ENCODE results near the gene RUNX2. TPM values are rescaled to one million over a fixed set of nuclear protein-coding genes. Genes with fewer than 3 reads are reported as not detected.

Gene RUNX2
- total and polyA plus RNA-seq, 2 donors (not counting 1 experiment from before 2014, with no cell fraction given), result 1.3 to 2.4 TPM

- no peak overlapping the region for H3K27ac Mint-ChIP-seq
- Histone ChIP-seq H3K79me2 (ENCODE audit: control insufficient read depth, insufficient read depth, low read length) (no peaks in the 10 kb centered on the region), H3K27ac (ENCODE audit: low read length in 2 of 2) (no peak overlapping the region), H3K4me2 (replicated peaks; ENCODE audit: low read depth, low read length, poor library complexity, severe bottlenecking) (no peak overlapping the region), H3K9me3 (ENCODE audit: control extremely low read depth in 1 of 3, control insufficient read depth in 2 of 3, insufficient read depth in 1 of 3, low read length in 2 of 3) (no peaks in the 10 kb centered on the region), H3K36me3 (replicated peaks in 1 of 2; ENCODE audit: control extremely low read depth in 1 of 2, control insufficient read depth in 1 of 2, extremely low read depth in 1 of 2, insufficient read depth in 2 of 2, low read length in 1 of 2) (no peaks in the 10 kb centered on the region), H3K27me3 (replicated peaks in 1 of 4; ENCODE audit: control extremely low read depth in 1 of 4, control insufficient read depth in 3 of 4, insufficient read depth in 4 of 4, low read length in 3 of 4) (no peaks in the 10 kb centered on the region), H3K9ac (ENCODE audit: low read length) (no peak overlapping the region), H3K4me1 (ENCODE audit: control insufficient read depth in 2 of 2, insufficient read depth in 2 of 2, low read length in 2 of 2) (peaks cover 0 to 4% of the 10 kb centered on the region in 2 donors), H4K20me1 (ENCODE audit: control insufficient read depth, insufficient read depth, low read length, poor library complexity, severe bottlenecking) (no peaks in the 10 kb centered on the region), H2AFZ (ENCODE audit: insufficient read depth, low read depth, low read length, poor library complexity, severe bottlenecking) (no peak overlapping the region), H3K4me3 (ENCODE audit: control extremely low read depth in 1 of 5, extremely low read depth in 1 of 5, insufficient read depth in 1 of 5, low read depth in 2 of 5, low read length in 4 of 5) (no peak overlapping the region)
- H3K9me3 Mint-ChIP-seq (ENCODE audit: insufficient read depth), result no peaks in the 10 kb centered on the region
- no peak for ATAC-seq (ENCODE audit: low read depth)
- no peaks in the 10 kb centered on the region for H3K27me3 Mint-ChIP-seq
- intact Hi-C loops (cut with micrococcal nuclease), result no loop called here
- WGBS (ENCODE audit: insufficient coverage), result no CpG with 5 or more reads among the region's 3 CpGs
- POLR2A ChIA-PET, result no interaction called here
- H3K4me3 Mint-ChIP-seq, result no peak overlapping the region
- DNase-seq, result no peak
- CTCF ChIA-PET, result no interaction called here
- no peak for TF ChIP-seq EZH2 (IDR thresholded peaks at IDR 0.05; ENCODE audit: borderline replicate concordance, insufficient read depth, low read depth, low read length, poor library complexity, severe bottlenecking)
- TF ChIP-seq CTCF (IDR thresholded peaks at IDR 0.05), result no peak
- H3K4me1 Mint-ChIP-seq, result no peaks in the 10 kb centered on the region
Measured at GRCh38 chr6:45461486-45461885, 133.4 kb downstream of the RUNX2 start.

- Histone ChIP-seq H3K4me2 (replicated peaks; ENCODE audit: low read depth, low read length, poor library complexity, severe bottlenecking) (no peak overlapping the region), H3K9me3 (ENCODE audit: control extremely low read depth in 1 of 3, control insufficient read depth in 2 of 3, insufficient read depth in 1 of 3, low read length in 2 of 3) (no peaks in the 10 kb centered on the region), H3K27ac (ENCODE audit: low read length in 2 of 2) (no peak overlapping the region), H4K20me1 (ENCODE audit: control insufficient read depth, insufficient read depth, low read length, poor library complexity, severe bottlenecking) (no peaks in the 10 kb centered on the region), H3K27me3 (replicated peaks in 1 of 4; ENCODE audit: control extremely low read depth in 1 of 4, control insufficient read depth in 3 of 4, insufficient read depth in 4 of 4, low read length in 3 of 4) (no peaks in the 10 kb centered on the region), H3K36me3 (replicated peaks in 1 of 2; ENCODE audit: control extremely low read depth in 1 of 2, control insufficient read depth in 1 of 2, extremely low read depth in 1 of 2, insufficient read depth in 2 of 2, low read length in 1 of 2) (no peaks in the 10 kb centered on the region), H2AFZ (ENCODE audit: insufficient read depth, low read depth, low read length, poor library complexity, severe bottlenecking) (no peak overlapping the region), H3K9ac (ENCODE audit: low read length) (no peak overlapping the region), H3K79me2 (ENCODE audit: control insufficient read depth, insufficient read depth, low read length) (no peaks in the 10 kb centered on the region), H3K4me1 (ENCODE audit: control insufficient read depth in 2 of 2, insufficient read depth in 2 of 2, low read length in 2 of 2) (peaks cover 0 to 4% of the 10 kb centered on the region in 2 donors), H3K4me3 (ENCODE audit: control extremely low read depth in 1 of 5, extremely low read depth in 1 of 5, insufficient read depth in 1 of 5, low read depth in 2 of 5, low read length in 4 of 5) (no peak overlapping the region)
- POLR2A ChIA-PET, result no interaction called here
- no peak overlapping the region for H3K4me3 Mint-ChIP-seq
- WGBS (ENCODE audit: insufficient coverage), result 93% methylated on average over 3 of the region's 7 CpGs
- no peaks in the 10 kb centered on the region for H3K9me3 Mint-ChIP-seq (ENCODE audit: insufficient read depth)
- CTCF ChIA-PET, result no interaction called here
- intact Hi-C loops (cut with micrococcal nuclease), result no loop called here
- DNase-seq (no peak), ATAC-seq (ENCODE audit: low read depth) (no peak)
- no peak overlapping the region for H3K27ac Mint-ChIP-seq
- H3K27me3 Mint-ChIP-seq, result no peaks in the 10 kb centered on the region
- no peaks in the 10 kb centered on the region for H3K4me1 Mint-ChIP-seq
- no peak for TF ChIP-seq CTCF (IDR thresholded peaks at IDR 0.05)
- no peak for TF ChIP-seq EZH2 (IDR thresholded peaks at IDR 0.05; ENCODE audit: borderline replicate concordance, insufficient read depth, low read depth, low read length, poor library complexity, severe bottlenecking)
Measured at GRCh38 chr6:45462190-45463134, 134.3 kb downstream of the RUNX2 start.
